H9 (cell line): ENCODE data around the gene GRID1. TPM values are rescaled to one million over a fixed set of nuclear protein-coding genes. Genes with fewer than 3 reads are reported as not detected.

Source experiments
- DNase-seq: peaks from one replicate; pipeline ENCODE4 v3.0.0-alpha.2; 2017
- H2AFZ ChIP-seq: one replicate; pipeline ENCODE4 v1.6.1; 2013; ENCODE audit warnings: mild to moderate bottlenecking, low read length, control low read depth, moderate library complexity
- H2AK5ac ChIP-seq: 2 replicates; pipeline ENCODE4 v1.6.1; 2013; ENCODE audit warnings: low read length, control low read depth, mixed read lengths; ENCODE audit not compliant: insufficient read length
- H2BK120ac ChIP-seq: one replicate; pipeline ENCODE4 v1.6.1; 2013; ENCODE audit warnings: low read depth, mild to moderate bottlenecking, low read length, control low read depth, inconsistent platforms; ENCODE audit not compliant: poor library complexity, severe bottlenecking
- H2BK12ac ChIP-seq: 2 replicates; pipeline ENCODE4 v1.6.1; 2013; ENCODE audit warnings: low read length, control low read depth, mixed read lengths, low read depth; ENCODE audit not compliant: insufficient read length
- H2BK15ac ChIP-seq: 2 replicates; pipeline ENCODE4 v1.6.1; 2013; ENCODE audit warnings: low read depth, low read length, control low read depth
- H2BK20ac ChIP-seq: one replicate; pipeline ENCODE4 v1.6.1; 2013; ENCODE audit warnings: low read depth, mild to moderate bottlenecking, low read length, control low read depth, inconsistent platforms; ENCODE audit not compliant: poor library complexity, severe bottlenecking
- H2BK5ac ChIP-seq: 2 replicates; pipeline ENCODE4 v1.6.1; 2013; ENCODE audit warnings: low read length, control low read depth, mixed read lengths; ENCODE audit not compliant: insufficient read length
- H3K14ac ChIP-seq: 2 replicates; pipeline ENCODE4 v1.6.1; 2013; ENCODE audit warnings: low read length, control low read depth; ENCODE audit not compliant: insufficient read depth
- H3K18ac ChIP-seq: 2 replicates; pipeline ENCODE4 v1.6.1; 2013; ENCODE audit warnings: low read depth, mild to moderate bottlenecking, mixed read lengths, low read length, control low read depth; ENCODE audit not compliant: insufficient read length
- H3K23ac ChIP-seq: 2 replicates; pipeline ENCODE4 v1.6.1; 2013; ENCODE audit warnings: low read length, control low read depth, mixed read lengths, low read depth; ENCODE audit not compliant: insufficient read length
- H3K23me2 ChIP-seq: 2 replicates; pipeline ENCODE4 v1.6.1; 2013; ENCODE audit warnings: low read depth, mild to moderate bottlenecking, mixed read lengths, low read length, control low read depth; ENCODE audit not compliant: insufficient read length, poor library complexity, severe bottlenecking
- H3K27ac ChIP-seq: 2 replicates; pipeline ENCODE4 v1.5.1; 2013; ENCODE audit warnings: low read length, control low read depth, mixed read lengths, low read depth; ENCODE audit not compliant: insufficient read length
- H3K27me3 ChIP-seq: 2 replicates; pipeline ENCODE4 v1.6.1; 2013; ENCODE audit warnings: low read length, control low read depth, inconsistent platforms; ENCODE audit not compliant: insufficient read depth
- H3K4ac ChIP-seq: 2 replicates; pipeline ENCODE4 v1.6.1; 2013; ENCODE audit warnings: low read depth, mild to moderate bottlenecking, control low read depth, inconsistent platforms, low read length, moderate library complexity
- H3K4me1 ChIP-seq: 2 replicates; pipeline ENCODE4 v1.6.1; 2013; ENCODE audit warnings: low read length, control low read depth, inconsistent platforms; ENCODE audit not compliant: insufficient read depth
- H3K4me2 ChIP-seq: 2 replicates; pipeline ENCODE4 v1.6.1; 2013; ENCODE audit warnings: low read length, control low read depth, mixed read lengths; ENCODE audit not compliant: insufficient read length, insufficient read depth
- H3K56ac ChIP-seq: 2 replicates; pipeline ENCODE4 v1.6.1; 2013; ENCODE audit warnings: low read depth, mild to moderate bottlenecking, mixed read lengths, low read length, control low read depth; ENCODE audit not compliant: insufficient read length
- H3K79me1 ChIP-seq: 2 replicates; pipeline ENCODE4 v1.6.1; 2013; ENCODE audit warnings: low read depth, mild to moderate bottlenecking, moderate library complexity, low read length, control low read depth, inconsistent platforms; ENCODE audit not compliant: insufficient read depth, poor library complexity, severe bottlenecking
- H3K79me2 ChIP-seq: 2 replicates; pipeline ENCODE4 v1.6.1; 2013; ENCODE audit warnings: low read length, control low read depth, inconsistent platforms; ENCODE audit not compliant: insufficient read depth
- H3K9ac ChIP-seq: 2 replicates; pipeline ENCODE4 v1.6.1; 2013; ENCODE audit warnings: low read length, control low read depth, mixed read lengths; ENCODE audit not compliant: insufficient read length; ENCODE audit errors: extremely low read depth
- H3K9me3 ChIP-seq: one replicate; pipeline ENCODE4 v1.6.1; 2013; ENCODE audit warnings: low read depth, low read length, inconsistent platforms; ENCODE audit not compliant: control insufficient read depth
- H3T11ph ChIP-seq: one replicate; pipeline ENCODE4 v1.6.1; 2013; ENCODE audit warnings: mild to moderate bottlenecking, low read length, control low read depth, inconsistent platforms
- H4K20me1 ChIP-seq: one replicate; pipeline ENCODE4 v1.6.1; 2013; ENCODE audit not compliant: control insufficient read depth, insufficient read length, insufficient read depth
- H4K5ac ChIP-seq: 2 replicates; pipeline ENCODE4 v1.6.1; 2013; ENCODE audit warnings: low read depth, mild to moderate bottlenecking, mixed read lengths, low read length, control low read depth; ENCODE audit not compliant: insufficient read length
- H4K8ac ChIP-seq: replicated peaks from 2 replicates; pipeline ENCODE4 v1.6.1; 2013; ENCODE audit warnings: low read length, control low read depth, mixed read lengths, low read depth; ENCODE audit not compliant: insufficient read length
- H4K91ac ChIP-seq: 2 replicates; pipeline ENCODE4 v1.6.1; 2013; ENCODE audit warnings: low read depth, mild to moderate bottlenecking, moderate library complexity, mixed read lengths, low read length, control low read depth; ENCODE audit not compliant: insufficient read length
- H3K27ac Mint-ChIP-seq, 3 experiments: 2 replicates in 2 of 3; 3 replicates in 1 of 3; pipeline ENCODE4 v1.8.0; 2020 to 2021; ENCODE audit warnings: mixed read lengths in 3 of 3, mild to moderate bottlenecking in 1 of 3, moderate library complexity in 1 of 3
- H3K27me3 Mint-ChIP-seq: 2 replicates; pipeline ENCODE4 v1.8.0; 2021; ENCODE audit warnings: low read depth, mild to moderate bottlenecking, moderate library complexity, mixed read lengths
- H3K36me3 Mint-ChIP-seq, 3 experiments: 2 replicates in 2 of 3; 3 replicates in 1 of 3; pipeline ENCODE4 v1.8.0; 2020 to 2021; ENCODE audit warnings: low read depth in 3 of 3, mixed read lengths in 3 of 3; ENCODE audit not compliant: insufficient read depth in 1 of 3
- H3K4me1 Mint-ChIP-seq, 2 experiments: 2 replicates each; pipeline ENCODE4 v1.8.0; 2020; ENCODE audit warnings: mixed read lengths in 2 of 2
- H3K4me3 Mint-ChIP-seq, 2 experiments: 2 replicates in 1 of 2; 3 replicates in 1 of 2; pipeline ENCODE4 v1.8.0; 2020 to 2021; ENCODE audit warnings: mild to moderate bottlenecking in 2 of 2, mixed read lengths in 2 of 2, moderate library complexity in 1 of 2
- H3K9me3 Mint-ChIP-seq, 2 experiments: 2 replicates in 1 of 2; 3 replicates in 1 of 2; pipeline ENCODE4 v1.8.0; 2020; ENCODE audit warnings: mild to moderate bottlenecking in 2 of 2, mixed read lengths in 2 of 2, moderate library complexity in 1 of 2
- WGBS: extraction: QIAGEN DNeasy Blood & Tissue Kit; methylation state at CpG from one replicate; pipeline ENCODE4 v1.1.7; 2013; ENCODE audit warnings: missing lambda C conversion rate, low lambda C conversion rate, mixed read lengths; ENCODE audit not compliant: insufficient read length; ENCODE audit errors: extremely low coverage; 5-methylcytosine and 5-hydroxymethylcytosine counted together
- total RNA-seq: library from RNA; stranded (reverse); gene quantifications from 2 replicates; pipeline ENCODE4 v1.2.1, GENCODE V29; 2021
- TF ChIP-seq, protein P1 (sequence below): fragments of 200-600 bp; sonication (generic); conservative IDR thresholded peaks from 3 replicates; pipeline ENCODE4 v1.8.0; 2021; ENCODE audit warnings: antibody characterized with exemption, mild to moderate bottlenecking

The GRID1 gene
- total RNA-seq, 1 experiment from 2014 or later: 0.35 TPM

GRCh38 chr10:86141896-86142295, 224.7 kb downstream of the GRID1 start:
- Histone ChIP-seq H4K5ac (no peak overlapping the region), H3K14ac (no peak overlapping the region), H3K56ac (no peak overlapping the region), H2AK5ac (no peak overlapping the region), H2BK12ac (no peak overlapping the region), H3K27me3 (no peaks in the 10 kb centered on the region), H3K4me2 (no peak overlapping the region), H3K79me1 (no peaks in the 10 kb centered on the region), H3K23me2 (no peaks in the 10 kb centered on the region), H4K91ac (no peak overlapping the region), H3K4ac (no peak overlapping the region), H3K27ac (no peak overlapping the region), H3K4me1 (no peaks in the 10 kb centered on the region), H2BK15ac (no peak overlapping the region), H3T11ph (no peak overlapping the region), H4K8ac (no peak overlapping the region), H3K79me2 (no peaks in the 10 kb centered on the region), H3K23ac (no peak overlapping the region), H2BK20ac (no peak overlapping the region), H2AFZ (no peak overlapping the region), H2BK5ac (no peak overlapping the region), H3K18ac (no peak overlapping the region), H2BK120ac (no peak overlapping the region), H4K20me1 (no peaks in the 10 kb centered on the region), H3K9ac (no peak overlapping the region), H3K9me3 (no peaks in the 10 kb centered on the region)
- Mint-ChIP-seq H3K4me1 (peaks cover 2 to 7% of the 10 kb centered on the region in 2 experiments; a peak in 1 of 4 replicates), H3K27ac (no peak overlapping the region), H3K27me3 (peaks cover 2% of the 10 kb centered on the region; the same call in 1 of the 2 replicates), H3K36me3 (no peaks in the 10 kb centered on the region), H3K4me3 (no peak overlapping the region), H3K9me3 (no peaks in the 10 kb centered on the region)
- DNase-seq: no peak
- no CpG with 5 or more reads among the region's 5 CpGs for WGBS
- TF ChIP-seq, protein P1, sequence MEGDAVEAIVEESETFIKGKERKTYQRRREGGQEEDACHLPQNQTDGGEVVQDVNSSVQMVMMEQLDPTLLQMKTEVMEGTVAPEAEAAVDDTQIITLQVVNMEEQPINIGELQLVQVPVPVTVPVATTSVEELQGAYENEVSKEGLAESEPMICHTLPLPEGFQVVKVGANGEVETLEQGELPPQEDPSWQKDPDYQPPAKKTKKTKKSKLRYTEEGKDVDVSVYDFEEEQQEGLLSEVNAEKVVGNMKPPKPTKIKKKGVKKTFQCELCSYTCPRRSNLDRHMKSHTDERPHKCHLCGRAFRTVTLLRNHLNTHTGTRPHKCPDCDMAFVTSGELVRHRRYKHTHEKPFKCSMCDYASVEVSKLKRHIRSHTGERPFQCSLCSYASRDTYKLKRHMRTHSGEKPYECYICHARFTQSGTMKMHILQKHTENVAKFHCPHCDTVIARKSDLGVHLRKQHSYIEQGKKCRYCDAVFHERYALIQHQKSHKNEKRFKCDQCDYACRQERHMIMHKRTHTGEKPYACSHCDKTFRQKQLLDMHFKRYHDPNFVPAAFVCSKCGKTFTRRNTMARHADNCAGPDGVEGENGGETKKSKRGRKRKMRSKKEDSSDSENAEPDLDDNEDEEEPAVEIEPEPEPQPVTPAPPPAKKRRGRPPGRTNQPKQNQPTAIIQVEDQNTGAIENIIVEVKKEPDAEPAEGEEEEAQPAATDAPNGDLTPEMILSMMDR: no peak
